ENCODE measurements around the gene UGT1A3.

GRCh38 chr2:233794128-233794658 is 65.4 kb downstream of the UGT1A3 start:
- TF ChIP-seq POLR2A (IDR thresholded peaks at IDR 0.05), result no peak
- no peak for TF ChIP-seq CTCF (IDR thresholded peaks at IDR 0.05)

Measured in thyroid gland (tissue), 4 donors.